Chondrocyte (in vitro differentiated cells): Measurements from ENCODE around the gene NEU1. TPM values are rescaled to one million over a fixed set of nuclear protein-coding genes. Genes with fewer than 3 reads are reported as not detected.

Experiments used
- DNase-seq: peaks from one replicate; pipeline ENCODE4 v3.0.0; 2021; ENCODE audit warnings: mixed read lengths, low spot score
- H3K27ac Mint-ChIP-seq: one replicate; pipeline ENCODE4 v1.8.0; 2021; ENCODE audit warnings: mild to moderate bottlenecking, moderate library complexity, mixed read lengths; ENCODE audit not compliant: unreplicated experiment
- H3K27me3 Mint-ChIP-seq: 2 replicates; pipeline ENCODE4 v1.8.0; 2021; ENCODE audit warnings: low read depth, mixed read lengths
- H3K36me3 Mint-ChIP-seq: 2 replicates; pipeline ENCODE4 v1.8.0; 2021; ENCODE audit warnings: low read depth, mixed read lengths
- H3K4me1 Mint-ChIP-seq: 2 replicates; pipeline ENCODE4 v1.8.0; 2021; ENCODE audit warnings: low read depth, mild to moderate bottlenecking, mixed read lengths
- H3K4me3 Mint-ChIP-seq: one replicate; pipeline ENCODE4 v1.8.0; 2021; ENCODE audit warnings: mild to moderate bottlenecking, moderate library complexity, mixed read lengths; ENCODE audit not compliant: unreplicated experiment
- H3K9me3 Mint-ChIP-seq: 2 replicates; pipeline ENCODE4 v1.8.0; 2021; ENCODE audit warnings: low read depth, mixed read lengths
- CTCF ChIP-seq: fragments of 200-600 bp; sonication (generic); IDR thresholded peaks from 2 replicates; pipeline ENCODE4 v1.5.0; 2021; ENCODE audit warnings: antibody characterized with exemption, mild to moderate bottlenecking, moderate library complexity
- total RNA-seq: library from RNA; stranded (reverse); gene quantifications from 3 replicates; pipeline ENCODE4 v1.2.1, GENCODE V29; 2021

Gene NEU1
- total RNA-seq, 1 donor from 2014 or later = 64.2 TPM

GRCh38 chr6:31889331-31889972 lies 26.8 kb upstream of the NEU1 start:
- DNase-seq = no peak
- H3K4me1 Mint-ChIP-seq = no peaks in the 10 kb centered on the region
- no peaks in the 10 kb centered on the region for H3K27me3 Mint-ChIP-seq
- H3K36me3 Mint-ChIP-seq = peaks cover 21% of the 10 kb centered on the region
- TF ChIP-seq CTCF = no peak
- no peaks in the 10 kb centered on the region for H3K9me3 Mint-ChIP-seq
- H3K27ac Mint-ChIP-seq = no peak overlapping the region
- H3K4me3 Mint-ChIP-seq = no peak overlapping the region

DNA sequence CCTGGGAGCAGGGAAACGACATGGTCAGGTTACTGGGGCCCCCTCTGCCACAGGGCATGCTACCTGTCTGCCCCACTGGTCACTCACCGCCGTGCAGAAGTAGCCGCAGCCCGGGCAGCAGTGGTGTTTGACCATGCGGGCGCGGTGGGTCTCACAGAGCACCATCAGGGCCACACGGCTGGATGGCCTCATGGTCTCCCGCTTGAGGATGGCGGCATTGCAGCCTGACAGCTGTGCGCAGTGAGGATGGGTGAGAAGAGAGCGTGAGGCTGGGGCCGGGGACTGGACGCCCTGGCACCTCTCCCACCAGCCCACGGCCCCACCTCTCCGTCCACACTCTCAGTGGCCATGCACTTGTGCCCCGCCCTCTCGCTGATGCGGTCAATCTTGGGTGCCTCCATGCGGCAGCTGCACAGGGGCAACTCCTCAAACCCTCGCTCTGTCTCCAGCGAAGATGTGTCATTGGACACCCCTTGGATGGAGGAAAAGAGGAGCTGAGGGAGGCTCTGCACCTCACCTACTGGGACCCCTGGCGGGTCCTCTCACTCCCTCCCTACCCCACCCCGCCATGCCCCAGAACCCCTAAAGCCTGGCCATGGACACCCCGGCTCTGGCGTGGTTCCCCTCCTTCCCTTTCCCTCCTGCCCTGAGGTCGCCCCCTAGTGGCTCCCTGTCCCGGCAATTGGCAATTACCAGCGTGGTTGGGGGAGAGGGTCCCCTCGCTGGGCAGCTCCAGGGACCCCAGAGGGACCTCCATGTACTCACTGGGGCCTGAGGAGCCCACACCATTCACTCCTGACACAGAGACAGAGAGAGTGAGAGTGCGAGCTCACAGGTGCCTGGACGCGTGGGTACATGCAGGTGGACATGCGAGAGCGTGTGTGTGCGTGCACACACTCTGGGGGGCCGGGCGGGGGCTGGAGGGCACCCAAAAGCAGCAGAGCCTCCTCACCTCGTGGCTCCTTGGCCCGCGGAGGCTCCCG lies 25.9 kb upstream of the NEU1 start:
- DNase-seq = no peak
- Mint-ChIP-seq H3K9me3 (no peaks in the 10 kb centered on the region), H3K4me1 (no peaks in the 10 kb centered on the region), H3K27ac (no peak overlapping the region), H3K27me3 (no peaks in the 10 kb centered on the region), H3K36me3 (peaks cover 22% of the 10 kb centered on the region), H3K4me3 (no peak overlapping the region)
- peak; percentile 83 for TF ChIP-seq CTCF

GRCh38 chr6:31887173-31888007 lies 24.8 kb upstream of the NEU1 start:
- H3K27me3 Mint-ChIP-seq = no peaks in the 10 kb centered on the region
- H3K27ac Mint-ChIP-seq = no peak overlapping the region
- DNase-seq = no peak
- H3K36me3 Mint-ChIP-seq = peaks cover 27% of the 10 kb centered on the region
- H3K9me3 Mint-ChIP-seq = no peaks in the 10 kb centered on the region
- TF ChIP-seq CTCF = no peak
- no peaks in the 10 kb centered on the region for H3K4me1 Mint-ChIP-seq
- no peak overlapping the region for H3K4me3 Mint-ChIP-seq

DNA sequence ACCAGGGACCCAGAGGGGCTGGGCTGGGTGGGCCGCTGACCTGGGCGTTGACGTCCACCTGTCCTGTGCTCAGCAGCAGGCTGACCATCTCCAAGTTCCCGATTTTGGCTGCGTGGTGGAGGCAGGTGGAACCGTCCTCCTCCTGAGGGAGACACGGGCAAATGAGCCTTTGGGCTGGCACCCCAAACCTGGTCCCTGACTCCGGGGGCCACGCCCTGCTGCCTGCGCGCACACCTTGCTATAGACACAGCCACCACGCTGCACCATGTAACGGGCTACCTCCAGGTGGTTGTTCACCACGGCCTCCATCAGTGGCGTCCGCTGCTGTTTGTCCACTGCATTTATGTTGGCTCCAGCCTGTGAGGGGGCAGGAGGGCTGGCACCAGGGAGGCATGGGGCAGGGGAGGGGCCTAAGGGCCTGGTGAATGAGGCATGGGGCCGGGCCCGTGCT lies 23.9 kb upstream of the NEU1 start:
- TF ChIP-seq CTCF = no peak
- Mint-ChIP-seq H3K4me3 (no peak overlapping the region), H3K9me3 (no peaks in the 10 kb centered on the region), H3K27me3 (no peaks in the 10 kb centered on the region), H3K36me3 (peaks cover 27% of the 10 kb centered on the region), H3K27ac (no peak overlapping the region), H3K4me1 (no peaks in the 10 kb centered on the region)
- no peak for DNase-seq
